Head of caudate nucleus (tissue), 42 donors: Measurements from ENCODE around the gene TARS2.

ENCODE experiments used
- DNase-seq, 42 donors: peaks; one replicate each; pipeline versions ENCODE4 v3.0.0 to v3.0.0-alpha.2; 2020 to 2021; ENCODE audit warnings: mixed read lengths in 7 of 42
- intact Hi-C: fragments of 100-400 bp; cut with DNase I; formaldehyde crosslinking; loops from one replicate; pipeline ENCODE4 v1.15.0; 2022

Gene TARS2

GRCh38 chr1:150505431-150505830 is 18.2 kb downstream of the TARS2 start:
- DNase-seq = no peak
- intact Hi-C loops = no loop called here

DNA sequence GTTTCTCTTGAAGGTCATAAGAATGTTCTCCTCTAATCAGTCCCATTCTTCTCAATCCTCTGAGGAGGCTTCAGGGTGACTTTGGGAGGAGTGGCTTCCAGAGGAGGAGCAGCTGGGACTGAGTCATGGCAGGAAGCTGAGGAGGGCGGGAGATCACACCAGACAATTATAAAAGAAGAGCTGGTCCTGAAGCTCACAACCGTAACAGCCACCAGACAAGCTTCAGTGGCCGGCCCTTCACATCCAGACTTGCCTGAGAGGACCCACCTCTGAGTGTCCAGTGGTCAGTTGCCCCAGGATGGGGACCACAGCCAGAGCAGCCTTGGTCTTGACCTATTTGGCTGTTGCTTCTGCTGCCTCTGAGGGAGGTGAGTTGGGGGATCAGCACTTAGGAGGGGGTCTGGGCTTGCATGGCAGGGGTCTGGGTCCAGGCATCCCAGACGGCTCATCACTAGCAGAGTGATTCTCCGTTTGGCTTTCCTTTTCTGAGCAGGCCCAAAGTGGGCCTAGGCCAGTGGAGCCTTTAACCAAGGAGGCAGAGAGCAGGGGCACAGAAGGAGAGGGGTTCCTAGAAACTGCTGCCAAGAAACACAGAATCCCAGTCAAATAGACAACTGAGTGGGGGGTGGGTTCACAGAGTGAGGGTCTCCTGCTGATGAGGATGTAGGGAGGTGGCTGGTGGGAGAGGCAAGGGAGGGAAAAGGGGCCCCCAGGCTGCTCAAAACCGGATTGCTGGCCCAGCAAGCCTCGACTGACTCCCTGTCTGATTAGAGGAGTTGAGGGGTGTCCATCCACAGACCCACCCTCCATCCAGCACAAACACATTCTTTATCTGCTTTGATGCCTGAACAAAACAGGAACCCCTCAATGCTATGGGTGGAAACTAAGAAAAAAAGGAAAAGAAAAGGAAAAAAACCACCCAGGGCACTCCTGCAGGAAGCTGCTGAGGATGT is 21.0 kb downstream of the TARS2 start, which contains the start of gene ECM1:
ECM1 (plus strand) TSS at position 198 of the 953 bp plus-strand sequence; CDS start at position 299, 101 bp downstream.
- intact Hi-C loops = no loop called here
- peak in 37 of 42 donors; percentile 11 to 81 (median 48) for DNase-seq

- intact Hi-C loops = no loop called here
- no peak for DNase-seq
These were observed 21.8 kb downstream of the TARS2 start for GRCh38 chr1:150508982-150509381.

DNA sequence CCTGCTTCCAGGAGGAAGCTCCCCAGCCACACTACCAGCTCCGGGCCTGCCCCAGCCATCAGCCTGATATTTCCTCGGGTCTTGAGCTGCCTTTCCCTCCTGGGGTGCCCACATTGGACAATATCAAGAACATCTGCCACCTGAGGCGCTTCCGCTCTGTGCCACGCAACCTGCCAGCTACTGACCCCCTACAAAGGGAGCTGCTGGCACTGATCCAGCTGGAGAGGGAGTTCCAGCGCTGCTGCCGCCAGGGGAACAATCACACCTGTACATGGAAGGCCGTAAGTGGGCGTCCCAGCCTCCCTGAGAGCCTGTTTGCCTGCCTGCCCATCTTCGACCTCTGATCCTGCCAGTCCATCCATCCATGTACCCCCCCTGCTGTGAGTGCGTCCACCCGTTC is 24.3 kb downstream of the TARS2 start:
- intact Hi-C loops = no loop called here
- no peak for DNase-seq

GRCh38 chr1:150511985-150512660 is 24.9 kb downstream of the TARS2 start:
- intact Hi-C loops = no loop called here

GRCh38 chr1:150512846-150513245 is 25.6 kb downstream of the TARS2 start:
- intact Hi-C loops = no loop called here
- DNase-seq = no peak

More at GRCh38 chr1:150511985-150512660, 24.9 kb downstream of the TARS2 start:
- DNase-seq = no peak

GRCh38 chr1:150513351-150513791 is 26.2 kb downstream of the TARS2 start:
- no peak for DNase-seq
- intact Hi-C loops = no loop called here

GRCh38 chr1:150514260-150514659 is 27.0 kb downstream of the TARS2 start:
- no peak for DNase-seq
- intact Hi-C loops = no loop called here

GRCh38 chr1:150514913-150515327 is 27.7 kb downstream of the TARS2 start:
- peak in 3 of 42 donors; percentile 5 to 15 (median 10) for DNase-seq
- intact Hi-C loops = no loop called here

DNA sequence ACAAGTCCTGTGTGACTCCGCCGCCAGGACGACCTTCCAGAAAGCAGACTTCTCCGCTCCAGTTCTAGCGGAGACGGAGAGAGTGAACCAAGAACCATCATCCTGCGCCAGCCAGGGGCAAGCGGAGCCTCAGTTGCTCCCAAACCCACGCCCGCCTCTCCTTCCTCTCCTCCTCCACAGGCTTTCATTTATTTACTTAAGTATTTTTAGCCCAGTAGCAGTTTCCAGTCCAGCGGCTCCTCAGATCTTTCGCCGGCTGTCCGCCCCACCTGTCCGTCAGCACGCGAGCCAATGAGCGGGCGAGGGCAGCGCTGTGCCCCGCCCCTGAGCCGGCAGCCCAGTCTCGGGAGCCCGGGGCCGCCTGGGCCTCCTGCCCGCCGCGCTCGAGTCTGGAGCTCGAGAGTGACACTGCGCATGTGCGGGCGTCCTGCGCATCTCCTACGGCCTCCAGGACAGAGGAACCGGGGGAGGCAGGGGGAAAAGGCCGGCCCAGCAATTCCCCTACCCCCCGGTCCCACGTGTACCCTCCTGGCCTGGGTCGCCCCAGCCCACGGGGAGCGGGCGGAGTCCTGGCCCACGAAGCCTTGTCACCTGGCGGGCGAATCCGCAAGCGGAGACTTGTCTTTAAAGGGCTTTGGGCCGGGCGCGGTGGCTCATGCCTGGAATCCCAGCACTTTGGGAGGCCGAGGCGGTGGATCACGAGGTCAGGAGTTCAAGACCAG is 28.3 kb downstream of the TARS2 start, which contains the start of gene FALEC:
FALEC (plus strand) TSS at position 425 of the 722 bp plus-strand sequence.
- intact Hi-C loops = no loop called here
- peak; percentile 90 to 99 (median 97) for DNase-seq

GRCh38 chr1:150516050-150516591 is 28.9 kb downstream of the TARS2 start:
- intact Hi-C loops = no loop called here

DNA sequence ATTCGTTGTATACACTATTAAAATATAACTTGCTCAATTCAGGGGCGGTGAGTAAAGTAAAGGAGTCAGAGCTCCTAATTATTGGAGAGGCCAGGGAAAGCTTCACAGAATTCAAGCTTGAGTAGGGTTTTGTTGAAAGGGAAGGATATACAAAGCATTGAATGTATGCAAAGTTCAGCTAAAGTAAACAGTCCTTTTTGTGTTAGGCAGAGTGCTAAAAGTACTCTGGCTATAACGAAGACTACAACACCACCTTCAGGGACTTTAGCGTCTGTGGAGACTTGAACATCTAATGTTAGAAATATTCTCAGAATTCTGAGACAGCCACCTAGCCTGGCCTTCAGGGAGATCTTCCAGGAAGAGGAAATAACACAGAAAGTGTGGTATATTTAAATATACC is 29.4 kb downstream of the TARS2 start:
- intact Hi-C loops = no loop called here
- no peak for DNase-seq

More at GRCh38 chr1:150516050-150516591, 28.9 kb downstream of the TARS2 start:
- DNase-seq = peak in 35 of 42 donors; percentile 3 to 68 (median 31)

GRCh38 chr1:150521196-150521968 is 34.2 kb downstream of the TARS2 start:
- intact Hi-C loops = no loop called here
- no peak for DNase-seq

DNA sequence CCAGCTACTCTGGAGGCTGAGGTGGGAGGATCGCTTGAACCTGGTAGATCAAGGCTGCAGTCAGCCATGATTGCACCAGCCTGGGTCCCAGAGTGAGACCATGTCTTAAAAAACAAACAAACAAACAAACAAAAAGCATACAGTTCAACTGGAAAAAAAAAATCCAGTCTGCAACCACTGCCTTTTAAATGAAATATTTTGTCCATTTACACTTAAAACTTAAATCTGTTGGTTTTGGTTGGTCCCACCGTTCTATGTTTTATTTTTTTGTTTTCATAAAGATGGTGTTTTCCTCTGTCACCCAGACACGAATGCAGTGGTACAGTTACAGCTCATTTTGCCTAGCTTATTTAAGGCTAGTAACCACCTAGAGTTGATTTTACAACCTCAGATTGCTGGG is 38.1 kb downstream of the TARS2 start:
- intact Hi-C loops = no loop called here

DNA sequence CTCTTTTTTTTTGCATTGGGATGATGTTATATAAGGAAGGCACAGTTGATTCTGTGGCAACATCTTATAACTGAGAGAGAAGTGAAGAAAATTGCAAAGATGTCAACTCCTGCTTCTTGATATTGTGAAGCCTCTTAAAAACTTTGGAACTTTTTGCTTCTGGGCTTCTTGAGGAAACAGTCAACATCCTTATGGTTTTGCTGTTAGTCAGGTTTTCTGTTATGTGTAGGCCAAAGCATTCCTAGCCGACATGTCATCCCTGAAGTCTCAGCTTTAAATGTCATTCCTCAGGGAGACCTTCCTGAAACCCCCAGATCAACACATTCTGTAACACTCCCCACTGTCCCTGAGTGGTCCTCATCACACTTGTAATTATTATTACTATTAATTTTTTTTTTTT is 41.0 kb downstream of the TARS2 start:
- intact Hi-C loops = no loop called here

More for the DNA sequence above, 38.1 kb downstream of the TARS2 start:
- no peak for DNase-seq

GRCh38 chr1:150529017-150529416 is 41.8 kb downstream of the TARS2 start:
- intact Hi-C loops = no loop called here
- DNase-seq = no peak

More for the DNA sequence above, 41.0 kb downstream of the TARS2 start:
- no peak for DNase-seq

- DNase-seq = no peak
- intact Hi-C loops = loop anchor here (10.0 kb wide), 1 partner anchor 46 kb away; the partner anchor contains the start of gene TARS2
These were observed 43.4 kb downstream of the TARS2 start for GRCh38 chr1:150530491-150531159.
